Right lobe of liver (tissue), 6 donors: ENCODE measurements around the gene PIAS1. TPM values are rescaled to one million over a fixed set of nuclear protein-coding genes. Genes with fewer than 3 reads are reported as not detected.

Experiments used
- ATAC-seq, 4 donors: fragments of 200-7000 bp; cut with Tn5 transposase; one replicate each; pipeline ENCODE4 v1.9.1; 2020; ENCODE audit warnings: mild to moderate bottlenecking in 4 of 4, moderate library complexity in 4 of 4
- DNase-seq, 3 donors: peaks; one replicate each; pipeline ENCODE4 v3.0.0-alpha.2; 2020
- H3K27ac ChIP-seq, 3 donors: fragments of 200-600 bp; one replicate each; pipeline ENCODE4 v1.8.0; 2022
- H3K27me3 ChIP-seq, 2 donors: fragments of 200-600 bp; one replicate each; pipeline ENCODE4 v1.8.0; 2022
- H3K36me3 ChIP-seq, 4 donors: fragments of 200-600 bp; sonication (generic) in 1 of 4; one replicate each; pipeline versions ENCODE4 v1.5.1 to v1.8.0; 2017 to 2022; ENCODE audit warnings: control low read depth in 1 of 4
- H3K4me1 ChIP-seq, 4 donors: fragments of 200-600 bp; sonication (generic) in 1 of 4; one replicate each; pipeline versions ENCODE4 v1.5.1 to v1.8.0; 2017 to 2022; ENCODE audit warnings: control low read depth in 1 of 4
- H3K4me3 ChIP-seq, 3 donors: fragments of 200-600 bp; one replicate each; pipeline ENCODE4 v1.8.0; 2022
- H3K9me3 ChIP-seq, 4 donors: fragments of 200-600 bp; sonication (generic) in 1 of 4; one replicate each; pipeline versions ENCODE4 v1.5.1 to v1.8.0; 2017 to 2022; ENCODE audit warnings: control low read depth in 1 of 4
- POLR2A ChIP-seq: fragments of 450-650 bp; IDR thresholded peaks from one replicate; pipeline ENCODE4 v1.6.1; 2017; ENCODE audit warnings: antibody characterized with exemption, mild to moderate bottlenecking
- WGBS: methylation state at CpG from one replicate; pipeline ENCODE4 v1.1.6; 2018; ENCODE audit warnings: low coverage, low lambda C conversion rate; ENCODE audit not compliant: insufficient coverage; ENCODE audit errors: missing lambda C conversion rate; 5-methylcytosine and 5-hydroxymethylcytosine counted together
- intact Hi-C, 2 donors: fragments of 100-400 bp; cut with DNase I; formaldehyde crosslinking; loops; one replicate each; pipeline versions ENCODE4 v1.11.2 to v1.14.1; 2022
- total RNA-seq, 6 experiments: library from RNA; depleted of rRNA in 2 of 6; stranded (reverse); fragments of >200 nt in 2 of 6; fragmentation: NEBNext Ultra II Directional in 3 of 6; extraction: Animal tissue kit (Norgen Biotek cat#: 25700) in 3 of 6; gene quantifications; one replicate each; pipeline versions ENCODE4 v1.1.0 to v1.2.4, GENCODE V29; 2016 to 2023
- TF ChIP-seq, protein P1 (sequence below), 4 donors: fragments of 200-600 bp in 3 of 4; fragments of 450-650 bp in 1 of 4; IDR thresholded peaks; one replicate each; pipeline versions ENCODE4 v1.5.1 to v1.8.0; 2016 to 2022; ENCODE audit warnings: antibody characterized with exemption in 4 of 4, mild to moderate bottlenecking in 2 of 4
- donor health status: DM: no; HTN: yes; CAD: no.
- donor health status: DM: no; HTN: no; CAD: no.
- donor health status: DM: no; HTN: no; CAD: no.
- donor health status: DM: no; HTN: yes; CAD: no.
- donor health status: DM: no; HTN: yes; CAD: no.

The PIAS1 gene
- total RNA-seq, 6 experiments from 2014 or later, result 8.1 to 17.3 (median 13.1) TPM

GRCh38 chr15:68038246-68038645 is 15.9 kb upstream of the PIAS1 start:
- no peaks in the 10 kb centered on the region for H3K27me3 ChIP-seq
- no peak overlapping the region for H3K27ac ChIP-seq
- no peak for TF ChIP-seq POLR2A
- TF ChIP-seq, protein P1, sequence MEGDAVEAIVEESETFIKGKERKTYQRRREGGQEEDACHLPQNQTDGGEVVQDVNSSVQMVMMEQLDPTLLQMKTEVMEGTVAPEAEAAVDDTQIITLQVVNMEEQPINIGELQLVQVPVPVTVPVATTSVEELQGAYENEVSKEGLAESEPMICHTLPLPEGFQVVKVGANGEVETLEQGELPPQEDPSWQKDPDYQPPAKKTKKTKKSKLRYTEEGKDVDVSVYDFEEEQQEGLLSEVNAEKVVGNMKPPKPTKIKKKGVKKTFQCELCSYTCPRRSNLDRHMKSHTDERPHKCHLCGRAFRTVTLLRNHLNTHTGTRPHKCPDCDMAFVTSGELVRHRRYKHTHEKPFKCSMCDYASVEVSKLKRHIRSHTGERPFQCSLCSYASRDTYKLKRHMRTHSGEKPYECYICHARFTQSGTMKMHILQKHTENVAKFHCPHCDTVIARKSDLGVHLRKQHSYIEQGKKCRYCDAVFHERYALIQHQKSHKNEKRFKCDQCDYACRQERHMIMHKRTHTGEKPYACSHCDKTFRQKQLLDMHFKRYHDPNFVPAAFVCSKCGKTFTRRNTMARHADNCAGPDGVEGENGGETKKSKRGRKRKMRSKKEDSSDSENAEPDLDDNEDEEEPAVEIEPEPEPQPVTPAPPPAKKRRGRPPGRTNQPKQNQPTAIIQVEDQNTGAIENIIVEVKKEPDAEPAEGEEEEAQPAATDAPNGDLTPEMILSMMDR (IDR thresholded peaks at IDR 0.05), result no peak
- intact Hi-C loops, result no loop called here
- no peaks in the 10 kb centered on the region for H3K36me3 ChIP-seq
- DNase-seq (no peak), ATAC-seq (no peak)
- H3K4me1 ChIP-seq, result peaks cover 0 to 16% (median 2%) of the 10 kb centered on the region in 4 donors
- H3K9me3 ChIP-seq, result no peaks in the 10 kb centered on the region
- H3K4me3 ChIP-seq, result no peak overlapping the region
- WGBS, result 100% methylated on average over 1 of the region's 2 CpGs

DNA sequence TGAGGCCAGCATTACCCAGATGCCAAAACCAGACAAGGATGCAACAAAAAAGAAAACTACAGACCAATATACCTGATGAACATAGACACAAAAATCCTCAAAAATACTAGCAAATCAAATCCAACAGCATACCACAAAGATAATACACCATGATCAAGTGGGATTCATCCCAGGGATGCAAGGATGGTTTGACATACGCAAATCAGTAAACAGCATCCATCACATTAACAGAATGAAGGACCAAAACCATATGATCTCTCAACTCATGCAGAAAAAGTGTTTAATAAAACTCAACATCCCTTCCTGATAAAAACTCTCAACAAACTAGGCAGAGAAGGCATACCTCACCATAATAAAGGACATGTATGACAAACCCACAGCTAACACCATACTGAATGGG is 14.0 kb upstream of the PIAS1 start:
- DNase-seq (no peak), ATAC-seq (no peak)
- 88% methylated on average over 1 of the region's 1 CpG for WGBS
- Histone ChIP-seq H3K27me3 (no peaks in the 10 kb centered on the region), H3K27ac (no peak overlapping the region), H3K36me3 (no peaks in the 10 kb centered on the region), H3K4me3 (no peak overlapping the region), H3K4me1 (peaks cover 0 to 16% (median 2%) of the 10 kb centered on the region in 4 donors), H3K9me3 (no peaks in the 10 kb centered on the region)
- no peak for TF ChIP-seq POLR2A
- TF ChIP-seq, protein P1 (IDR thresholded peaks at IDR 0.05), result no peak
- intact Hi-C loops, result no loop called here

- intact Hi-C loops, result no loop called here
- 20% methylated on average over 5 of the region's 5 CpGs for WGBS
- Histone ChIP-seq H3K36me3 (no peaks in the 10 kb centered on the region), H3K4me1 (peaks cover 0 to 16% (median 2%) of the 10 kb centered on the region in 4 donors), H3K27ac (peak overlapping the region in 2 of 3 donors; percentile 35 to 57), H3K27me3 (no peaks in the 10 kb centered on the region), H3K4me3 (peak overlapping the region in 1 of 3 donors; percentile 4), H3K9me3 (no peaks in the 10 kb centered on the region)
- TF ChIP-seq POLR2A, result no peak
- TF ChIP-seq, protein P1 (IDR thresholded peaks at IDR 0.05), result no peak
- DNase-seq (no peak), ATAC-seq (peak; percentile 79 to 87 (median 83))
Measured at GRCh38 chr15:68042156-68042854, 11.8 kb upstream of the PIAS1 start.

DNA sequence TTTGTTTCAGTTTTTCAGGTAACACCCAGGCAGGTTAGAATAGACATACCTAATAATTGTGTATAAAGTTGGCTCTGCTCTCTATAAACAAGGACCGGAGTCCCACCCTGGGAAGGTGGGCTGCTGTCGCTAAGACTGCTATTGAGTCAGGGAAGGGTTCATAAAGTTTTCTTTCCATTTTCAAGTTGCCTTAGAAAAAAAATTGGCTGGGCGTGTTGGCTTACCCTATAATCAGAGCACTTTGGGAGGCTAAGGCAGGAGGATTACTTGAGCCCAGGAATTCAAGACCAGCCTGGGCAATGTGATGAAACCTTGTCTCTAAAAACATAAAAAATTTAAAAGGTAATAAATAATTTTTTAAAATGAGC is 11.3 kb upstream of the PIAS1 start:
- no peaks in the 10 kb centered on the region for H3K27me3 ChIP-seq
- intact Hi-C loops, result no loop called here
- 50% methylated on average over 1 of the region's 3 CpGs for WGBS
- TF ChIP-seq, protein P1 (IDR thresholded peaks at IDR 0.05), result no peak
- no peak for TF ChIP-seq POLR2A
- H3K9me3 ChIP-seq, result no peaks in the 10 kb centered on the region
- DNase-seq (no peak), ATAC-seq (no peak)
- peaks cover 0 to 16% (median 2%) of the 10 kb centered on the region in 4 donors for H3K4me1 ChIP-seq
- H3K36me3 ChIP-seq, result no peaks in the 10 kb centered on the region
- H3K27ac ChIP-seq, result peak overlapping the region in 2 of 3 donors; percentile 35 to 57
- H3K4me3 ChIP-seq, result peak overlapping the region in 1 of 3 donors; percentile 4
